ENCODE data around the gene SHROOM1. TPM values are rescaled to one million over a fixed set of nuclear protein-coding genes. Genes with fewer than 3 reads are reported as not detected.
A peak's percentile ranks its signal among the peaks of the same experiment; 100 is the strongest.
"Not testable (repeated sequence)": the region's sequence is repeated elsewhere in the genome, so short reads cannot be mapped to it uniquely, and the experiment has no call there.

The SHROOM1 gene
- total RNA-seq, 1 donor from 2014 or later, result 0.79 TPM

- TF ChIP-seq CTCF (IDR thresholded peaks at IDR 0.05; ENCODE audit: insufficient read depth, low read length, severe bottlenecking), result no peak
- FAIRE-seq (no peak), DNase-seq (ENCODE audit: low read depth) (no peak)
Measured at GRCh38 chr5:132856011-132856410, 25.6 kb upstream of the SHROOM1 start.

GRCh38 chr5:132854992-132855391, 24.5 kb upstream of the SHROOM1 start:
- not testable (repeated sequence) for H3K27me3 ChIP-seq (ENCODE audit: control insufficient read depth, insufficient read depth, low read length); FAIRE-seq; H3K4me3 ChIP-seq (ENCODE audit: low read depth, low read length); H3K36me3 ChIP-seq (ENCODE audit: control insufficient read depth, insufficient read depth, low read length); DNase-seq (ENCODE audit: low read depth)

More at GRCh38 chr5:132856011-132856410, 25.6 kb upstream of the SHROOM1 start:
- Histone ChIP-seq H3K4me3 (ENCODE audit: low read depth, low read length) (no peak overlapping the region), H3K36me3 (ENCODE audit: control insufficient read depth, insufficient read depth, low read length) (no peaks in the 10 kb centered on the region), H3K27me3 (ENCODE audit: control insufficient read depth, insufficient read depth, low read length) (no peaks in the 10 kb centered on the region)

- no peak for TF ChIP-seq CTCF (IDR thresholded peaks at IDR 0.05; ENCODE audit: insufficient read depth, low read length, severe bottlenecking)
- FAIRE-seq (no peak), DNase-seq (ENCODE audit: low read depth) (no peak)
- Histone ChIP-seq H3K36me3 (ENCODE audit: control insufficient read depth, insufficient read depth, low read length) (no peaks in the 10 kb centered on the region), H3K4me3 (ENCODE audit: low read depth, low read length) (no peak overlapping the region), H3K27me3 (ENCODE audit: control insufficient read depth, insufficient read depth, low read length) (no peaks in the 10 kb centered on the region)
Measured at GRCh38 chr5:132854301-132854700, 23.9 kb upstream of the SHROOM1 start.

DNA sequence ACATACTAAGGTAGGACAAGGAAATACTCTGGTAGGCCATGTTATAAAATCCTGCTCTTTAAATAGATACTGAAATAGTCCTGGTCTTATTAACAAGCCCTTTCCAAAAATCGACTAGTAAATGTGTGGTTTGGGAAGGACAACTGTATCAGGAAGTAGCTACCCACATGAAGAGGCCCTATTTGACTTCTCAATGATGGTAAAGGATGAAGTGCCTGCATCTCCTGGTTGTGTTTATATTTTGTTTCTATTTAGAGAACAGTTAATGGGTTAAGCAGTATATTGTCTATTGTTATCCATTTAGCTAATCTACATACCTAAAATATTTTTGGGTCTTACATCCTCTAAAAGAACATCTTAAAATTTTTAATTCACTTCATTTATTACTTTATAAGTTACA, 23.3 kb upstream of the SHROOM1 start:
- FAIRE-seq (no peak), DNase-seq (ENCODE audit: low read depth) (no peak)
- Histone ChIP-seq H3K36me3 (ENCODE audit: control insufficient read depth, insufficient read depth, low read length) (no peaks in the 10 kb centered on the region), H3K27me3 (ENCODE audit: control insufficient read depth, insufficient read depth, low read length) (no peaks in the 10 kb centered on the region), H3K4me3 (ENCODE audit: low read depth, low read length) (no peak overlapping the region)
- no peak for TF ChIP-seq CTCF (IDR thresholded peaks at IDR 0.05; ENCODE audit: insufficient read depth, low read length, severe bottlenecking)

GRCh38 chr5:132853323-132853722, 22.9 kb upstream of the SHROOM1 start:
- DNase-seq (ENCODE audit: low read depth), result no peak
- FAIRE-seq, result no peak
- no peaks in the 10 kb centered on the region for H3K36me3 ChIP-seq (ENCODE audit: control insufficient read depth, insufficient read depth, low read length)
- H3K4me3 ChIP-seq (ENCODE audit: low read depth, low read length), result no peak overlapping the region
- no peak for TF ChIP-seq CTCF (IDR thresholded peaks at IDR 0.05; ENCODE audit: insufficient read depth, low read length, severe bottlenecking)
- H3K27me3 ChIP-seq (ENCODE audit: control insufficient read depth, insufficient read depth, low read length), result no peaks in the 10 kb centered on the region

GRCh38 chr5:132850066-132850465, 19.6 kb upstream of the SHROOM1 start:
- H3K4me3 ChIP-seq (ENCODE audit: low read depth, low read length), result no peak overlapping the region
- FAIRE-seq, result no peak
- peak; percentile 22 for DNase-seq (ENCODE audit: low read depth)
- no peaks in the 10 kb centered on the region for H3K27me3 ChIP-seq (ENCODE audit: control insufficient read depth, insufficient read depth, low read length)
- TF ChIP-seq CTCF (IDR thresholded peaks at IDR 0.05; ENCODE audit: insufficient read depth, low read length, severe bottlenecking), result no peak
- no peaks in the 10 kb centered on the region for H3K36me3 ChIP-seq (ENCODE audit: control insufficient read depth, insufficient read depth, low read length)
